Measurements from ENCODE around the gene C15orf40.

Gene C15orf40

DNA sequence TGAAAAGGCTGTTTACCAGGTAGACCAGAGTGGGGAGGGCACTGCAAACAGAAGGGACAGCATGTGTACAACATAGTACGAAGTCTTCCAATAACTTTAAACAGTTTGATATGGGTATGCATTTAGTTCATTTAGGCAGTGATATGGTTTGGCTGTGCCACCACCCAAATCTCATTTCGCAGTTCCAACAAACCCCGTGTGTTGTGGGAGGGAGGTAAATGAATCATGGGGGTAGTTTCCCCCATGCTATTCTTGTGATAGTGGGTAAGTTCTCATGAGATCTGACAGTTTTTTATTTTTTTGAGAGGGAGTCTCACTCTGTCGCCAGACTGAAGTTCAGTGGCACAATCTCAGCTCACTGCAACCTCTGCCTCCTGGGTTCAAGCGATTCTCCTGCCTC lies 33.0 kb downstream of the C15orf40 start:
- TF ChIP-seq POLR2A (IDR thresholded peaks at IDR 0.05; ENCODE audit: extremely low read depth, insufficient read length) (no peak), CTCF (IDR thresholded peaks at IDR 0.05; ENCODE audit: low read depth, low read length) (no peak), MYC (IDR thresholded peaks at IDR 0.05; ENCODE audit: low read depth, low read length) (no peak)
- TF ChIP-seq, protein P1, sequence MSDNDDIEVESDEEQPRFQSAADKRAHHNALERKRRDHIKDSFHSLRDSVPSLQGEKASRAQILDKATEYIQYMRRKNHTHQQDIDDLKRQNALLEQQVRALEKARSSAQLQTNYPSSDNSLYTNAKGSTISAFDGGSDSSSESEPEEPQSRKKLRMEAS (IDR thresholded peaks at IDR 0.05; ENCODE audit: low read depth, low read length), result no peak
- no peak overlapping the region for H3K4me3 ChIP-seq (ENCODE audit: low read depth, low read length)
- DNase-seq (ENCODE audit: low read depth), result no peak

DNA sequence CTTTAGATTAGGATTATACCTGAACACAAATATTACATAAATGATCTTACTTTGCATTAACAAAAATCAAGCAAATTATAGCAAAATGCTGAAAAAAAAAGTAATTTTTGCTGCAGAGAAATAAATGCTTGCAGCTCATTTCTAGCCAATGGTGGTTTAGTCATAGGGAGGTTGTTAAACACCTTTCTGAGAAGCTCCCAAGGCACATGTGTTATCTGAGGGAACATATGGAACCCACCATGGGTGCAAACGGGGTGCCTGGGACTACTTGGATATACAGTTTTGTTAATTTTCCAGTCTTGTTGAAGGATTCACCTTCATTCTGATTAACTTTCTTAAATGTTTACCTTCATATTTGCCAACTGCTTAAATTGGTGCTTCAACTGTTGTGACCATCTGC lies 34.4 kb downstream of the C15orf40 start:
- TF ChIP-seq, protein P1 (IDR thresholded peaks at IDR 0.05; ENCODE audit: low read depth, low read length), result no peak
- TF ChIP-seq CTCF (IDR thresholded peaks at IDR 0.05; ENCODE audit: low read depth, low read length) (no peak), POLR2A (IDR thresholded peaks at IDR 0.05; ENCODE audit: extremely low read depth, insufficient read length) (no peak), MYC (IDR thresholded peaks at IDR 0.05; ENCODE audit: low read depth, low read length) (no peak)
- H3K4me3 ChIP-seq (ENCODE audit: low read depth, low read length), result no peak overlapping the region
- DNase-seq (ENCODE audit: low read depth), result no peak

DNA sequence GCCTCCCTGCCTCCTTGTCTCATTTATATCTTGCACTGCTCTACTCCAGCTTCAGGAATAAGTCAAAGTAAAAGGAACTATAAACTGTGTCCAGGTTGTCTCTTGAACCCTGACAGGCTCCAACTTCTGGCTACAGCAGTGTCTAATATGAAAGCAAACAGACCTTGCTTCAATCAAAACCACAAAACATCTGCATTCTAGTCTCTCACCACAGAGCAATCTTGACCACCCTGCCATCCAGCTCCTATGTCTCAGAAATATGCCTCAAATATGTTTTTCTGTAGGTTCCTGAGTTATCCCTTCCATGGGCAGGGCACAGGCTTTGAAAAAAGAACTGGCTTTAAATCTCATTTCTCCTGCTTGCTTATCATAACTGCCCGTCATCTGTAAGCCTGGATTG lies 38.4 kb downstream of the C15orf40 start:
- TF ChIP-seq POLR2A (IDR thresholded peaks at IDR 0.05; ENCODE audit: extremely low read depth, insufficient read length) (no peak), MYC (IDR thresholded peaks at IDR 0.05; ENCODE audit: low read depth, low read length) (no peak), CTCF (IDR thresholded peaks at IDR 0.05; ENCODE audit: low read depth, low read length) (no peak)
- TF ChIP-seq, protein P1 (IDR thresholded peaks at IDR 0.05; ENCODE audit: low read depth, low read length), result no peak
- no peak overlapping the region for H3K4me3 ChIP-seq (ENCODE audit: low read depth, low read length)
- DNase-seq (ENCODE audit: low read depth), result no peak

- TF ChIP-seq, protein P1 (IDR thresholded peaks at IDR 0.05; ENCODE audit: low read depth, low read length), result no peak
- TF ChIP-seq POLR2A (IDR thresholded peaks at IDR 0.05; ENCODE audit: extremely low read depth, insufficient read length), result no peak
- no peak for TF ChIP-seq MYC (IDR thresholded peaks at IDR 0.05; ENCODE audit: low read depth, low read length)
- no peak for TF ChIP-seq CTCF (IDR thresholded peaks at IDR 0.05; ENCODE audit: low read depth, low read length)
- DNase-seq (ENCODE audit: low read depth), result no peak
- H3K4me3 ChIP-seq (ENCODE audit: low read depth, low read length), result no peak overlapping the region
Measured at GRCh38 chr15:82971218-82971984, 40.0 kb downstream of the C15orf40 start.

GRCh38 chr15:82970696-82971095 lies 40.7 kb downstream of the C15orf40 start:
- H3K4me3 ChIP-seq (ENCODE audit: low read depth, low read length), result no peak overlapping the region
- DNase-seq (ENCODE audit: low read depth), result no peak
- no peak for TF ChIP-seq POLR2A (IDR thresholded peaks at IDR 0.05; ENCODE audit: extremely low read depth, insufficient read length)
- no peak for TF ChIP-seq CTCF (IDR thresholded peaks at IDR 0.05; ENCODE audit: low read depth, low read length)
- TF ChIP-seq, protein P1 (IDR thresholded peaks at IDR 0.05; ENCODE audit: low read depth, low read length), result no peak
- TF ChIP-seq MYC (IDR thresholded peaks at IDR 0.05; ENCODE audit: low read depth, low read length), result no peak

Data from NB4 (cell line).